GM21723 (cell line): ENCODE results near the gene PLCB4.

Source experiments
- ATAC-seq: cut with Tn5 transposase; IDR thresholded peaks from one replicate; pipeline ENCODE4 v1.9.1; 2021; ENCODE audit warnings: mild to moderate bottlenecking, moderate library complexity; ENCODE audit not compliant: unreplicated experiment

Gene PLCB4

GRCh38 chr20:9301129-9302090 lies 232.5 kb downstream of the PLCB4 start:
- ATAC-seq, result no peak

GRCh38 chr20:9302091-9302462 lies 233.2 kb downstream of the PLCB4 start:
- ATAC-seq, result no peak

GRCh38 chr20:9306521-9306920 lies 237.6 kb downstream of the PLCB4 start:
- ATAC-seq, result no peak

- no peak for ATAC-seq
Measured at GRCh38 chr20:9308056-9308455, 239.2 kb downstream of the PLCB4 start.

- ATAC-seq, result no peak
Measured at GRCh38 chr20:9311132-9311531, 242.2 kb downstream of the PLCB4 start.

GRCh38 chr20:9319687-9320384 lies 250.9 kb downstream of the PLCB4 start:
- no peak for ATAC-seq

GRCh38 chr20:9321007-9321406 lies 252.1 kb downstream of the PLCB4 start:
- no peak for ATAC-seq

GRCh38 chr20:9322661-9323060 lies 253.8 kb downstream of the PLCB4 start:
- ATAC-seq, result no peak

- ATAC-seq, result no peak
Measured at GRCh38 chr20:9323622-9324021, 254.7 kb downstream of the PLCB4 start.

GRCh38 chr20:9329355-9330101 lies 260.6 kb downstream of the PLCB4 start:
- ATAC-seq, result no peak

GRCh38 chr20:9330151-9330550 lies 261.3 kb downstream of the PLCB4 start:
- no peak for ATAC-seq

GRCh38 chr20:9331707-9332435 lies 263.0 kb downstream of the PLCB4 start:
- no peak for ATAC-seq

- ATAC-seq, result no peak
Measured at GRCh38 chr20:9332791-9333479, 264.0 kb downstream of the PLCB4 start.

- no peak for ATAC-seq
Measured at GRCh38 chr20:9334866-9335265, 266.0 kb downstream of the PLCB4 start.

- ATAC-seq, result no peak
Measured at GRCh38 chr20:9338101-9338500, 269.2 kb downstream of the PLCB4 start.

- ATAC-seq, result no peak
Measured at GRCh38 chr20:9339708-9340107, 270.8 kb downstream of the PLCB4 start.

- ATAC-seq, result no peak
Measured at GRCh38 chr20:9342651-9343050, 273.8 kb downstream of the PLCB4 start.

GRCh38 chr20:9344083-9344920 lies 275.4 kb downstream of the PLCB4 start:
- ATAC-seq, result no peak

- no peak for ATAC-seq
Measured at GRCh38 chr20:9348316-9348715, 279.4 kb downstream of the PLCB4 start.
